Stimulated activated CD8-positive, alpha-beta memory T cell treated with anti-CD3 and anti-CD28 coated beads, Interleukin-7, amount 100 ng/mL, for 4 hours (primary cell): Measurements from ENCODE around the gene GP2.

ENCODE experiments used
- DNase-seq, 2 donors: peaks; one replicate each; pipeline ENCODE4 v3.0.0-alpha.2; 2020; ENCODE audit warnings: low read depth in 2 of 2

The GP2 gene

GRCh38 chr16:20307240-20307671 is 20.1 kb downstream of the GP2 start:
- DNase-seq = no peak

- DNase-seq = no peak
These were observed 20.9 kb downstream of the GP2 start for GRCh38 chr16:20306401-20306800.

- no peak for DNase-seq
These were observed 24.3 kb downstream of the GP2 start for GRCh38 chr16:20303012-20303411.

GRCh38 chr16:20302389-20302788 is 24.9 kb downstream of the GP2 start:
- no peak for DNase-seq

- DNase-seq = no peak
These were observed 25.5 kb downstream of the GP2 start for GRCh38 chr16:20301840-20302239.

- no peak for DNase-seq
These were observed 26.8 kb downstream of the GP2 start for GRCh38 chr16:20300312-20301097.

- no peak for DNase-seq
These were observed 28.9 kb downstream of the GP2 start for GRCh38 chr16:20298452-20298851.

- DNase-seq = no peak
These were observed 35.8 kb downstream of the GP2 start for GRCh38 chr16:20291208-20292206.

GRCh38 chr16:20289571-20289970 is 37.7 kb downstream of the GP2 start:
- DNase-seq = no peak

GRCh38 chr16:20285993-20286499 is 41.3 kb downstream of the GP2 start:
- DNase-seq = no peak

- DNase-seq = no peak
These were observed 47.1 kb downstream of the GP2 start for GRCh38 chr16:20280259-20280658.

GRCh38 chr16:20271893-20272292 is 55.4 kb downstream of the GP2 start:
- no peak for DNase-seq

GRCh38 chr16:20268409-20268808 is 58.9 kb downstream of the GP2 start:
- no peak for DNase-seq

- DNase-seq = no peak
These were observed 62.3 kb downstream of the GP2 start for GRCh38 chr16:20265019-20265418.

GRCh38 chr16:20263138-20263855 is 64.0 kb downstream of the GP2 start:
- no peak for DNase-seq

- DNase-seq = no peak
These were observed 65.1 kb downstream of the GP2 start for GRCh38 chr16:20262248-20262647.

GRCh38 chr16:20260215-20261009 is 66.9 kb downstream of the GP2 start:
- DNase-seq = no peak
